Measurements from ENCODE around the gene RAB44.
"Not testable (repeated sequence)": the region's sequence is repeated elsewhere in the genome, so short reads cannot be mapped to it uniquely, and the experiment has no call there.

RAB44 gene

GRCh38 chr6:36686668-36687513, 10.7 kb upstream of the RAB44 start:
- DNase-seq, result no peak

GRCh38 chr6:36688063-36688738, 9.4 kb upstream of the RAB44 start:
- no peak for DNase-seq

GRCh38 chr6:36688739-36689075, 8.9 kb upstream of the RAB44 start:
- no peak for DNase-seq

GRCh38 chr6:36691011-36691410, 6.6 kb upstream of the RAB44 start:
- no peak for DNase-seq

- DNase-seq, result no peak
Observed at GRCh38 chr6:36691612-36692011, 6.0 kb upstream of the RAB44 start.

GRCh38 chr6:36692220-36692619, 5.4 kb upstream of the RAB44 start:
- no peak for DNase-seq

- DNase-seq, result no peak
Observed at GRCh38 chr6:36692861-36693702, 4.5 kb upstream of the RAB44 start.

GRCh38 chr6:36694616-36695015, 3.0 kb upstream of the RAB44 start:
- no peak for DNase-seq

- DNase-seq, result no peak
Observed at GRCh38 chr6:36695414-36695813, 2.2 kb upstream of the RAB44 start.

GRCh38 chr6:36698196-36698595, 570 bp downstream of the RAB44 start:
- DNase-seq, result no peak

- DNase-seq, result no peak
Observed at GRCh38 chr6:36698871-36699271, 1.2 kb downstream of the RAB44 start.

- DNase-seq, result no peak
Observed at GRCh38 chr6:36699348-36699747, 1.7 kb downstream of the RAB44 start.

GRCh38 chr6:36700071-36700812, 2.6 kb downstream of the RAB44 start:
- DNase-seq, result no peak

GRCh38 chr6:36700831-36701230, 3.2 kb downstream of the RAB44 start:
- no peak for DNase-seq

- DNase-seq, result no peak
Observed at GRCh38 chr6:36701401-36701991, 3.9 kb downstream of the RAB44 start.

GRCh38 chr6:36702656-36703055, 5.0 kb downstream of the RAB44 start:
- DNase-seq, result no peak

- no peak for DNase-seq
Observed at GRCh38 chr6:36703081-36703606, 5.5 kb downstream of the RAB44 start.

- no peak for DNase-seq
Observed at GRCh38 chr6:36703982-36704381, 6.4 kb downstream of the RAB44 start.

GRCh38 chr6:36704961-36705577, 7.4 kb downstream of the RAB44 start:
- DNase-seq, result not testable (repeated sequence)

GRCh38 chr6:36706339-36706738, 8.7 kb downstream of the RAB44 start:
- DNase-seq, result no peak

GRCh38 chr6:36712816-36713215, 15.2 kb downstream of the RAB44 start:
- DNase-seq, result no peak

- no peak for DNase-seq
Observed at GRCh38 chr6:36713846-36714245, 16.2 kb downstream of the RAB44 start.
